Measurements from ENCODE around the gene PLXNA4.

Gene PLXNA4

DNA sequence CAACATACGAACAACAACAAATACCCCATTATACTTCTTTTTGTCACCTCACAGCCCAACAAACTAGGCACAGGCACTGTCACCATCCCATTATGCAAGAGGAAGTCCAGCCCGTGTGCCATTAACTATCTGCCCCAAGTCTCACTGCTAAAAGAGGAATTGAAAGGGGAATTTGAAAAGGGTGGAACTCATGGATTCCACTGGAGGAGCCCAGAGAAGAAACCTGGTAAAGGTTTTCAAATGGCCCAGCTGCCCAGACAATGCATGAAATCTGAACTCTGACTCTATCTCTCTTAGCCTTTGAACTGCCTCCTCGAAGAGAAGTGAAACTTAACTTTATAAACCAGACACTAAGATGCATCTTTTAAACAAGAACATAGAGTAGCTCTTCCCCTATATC lies 130.0 kb downstream of the PLXNA4 start:
- TF ChIP-seq, protein P1, sequence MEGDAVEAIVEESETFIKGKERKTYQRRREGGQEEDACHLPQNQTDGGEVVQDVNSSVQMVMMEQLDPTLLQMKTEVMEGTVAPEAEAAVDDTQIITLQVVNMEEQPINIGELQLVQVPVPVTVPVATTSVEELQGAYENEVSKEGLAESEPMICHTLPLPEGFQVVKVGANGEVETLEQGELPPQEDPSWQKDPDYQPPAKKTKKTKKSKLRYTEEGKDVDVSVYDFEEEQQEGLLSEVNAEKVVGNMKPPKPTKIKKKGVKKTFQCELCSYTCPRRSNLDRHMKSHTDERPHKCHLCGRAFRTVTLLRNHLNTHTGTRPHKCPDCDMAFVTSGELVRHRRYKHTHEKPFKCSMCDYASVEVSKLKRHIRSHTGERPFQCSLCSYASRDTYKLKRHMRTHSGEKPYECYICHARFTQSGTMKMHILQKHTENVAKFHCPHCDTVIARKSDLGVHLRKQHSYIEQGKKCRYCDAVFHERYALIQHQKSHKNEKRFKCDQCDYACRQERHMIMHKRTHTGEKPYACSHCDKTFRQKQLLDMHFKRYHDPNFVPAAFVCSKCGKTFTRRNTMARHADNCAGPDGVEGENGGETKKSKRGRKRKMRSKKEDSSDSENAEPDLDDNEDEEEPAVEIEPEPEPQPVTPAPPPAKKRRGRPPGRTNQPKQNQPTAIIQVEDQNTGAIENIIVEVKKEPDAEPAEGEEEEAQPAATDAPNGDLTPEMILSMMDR (IDR thresholded peaks at IDR 0.05) = no peak

DNA sequence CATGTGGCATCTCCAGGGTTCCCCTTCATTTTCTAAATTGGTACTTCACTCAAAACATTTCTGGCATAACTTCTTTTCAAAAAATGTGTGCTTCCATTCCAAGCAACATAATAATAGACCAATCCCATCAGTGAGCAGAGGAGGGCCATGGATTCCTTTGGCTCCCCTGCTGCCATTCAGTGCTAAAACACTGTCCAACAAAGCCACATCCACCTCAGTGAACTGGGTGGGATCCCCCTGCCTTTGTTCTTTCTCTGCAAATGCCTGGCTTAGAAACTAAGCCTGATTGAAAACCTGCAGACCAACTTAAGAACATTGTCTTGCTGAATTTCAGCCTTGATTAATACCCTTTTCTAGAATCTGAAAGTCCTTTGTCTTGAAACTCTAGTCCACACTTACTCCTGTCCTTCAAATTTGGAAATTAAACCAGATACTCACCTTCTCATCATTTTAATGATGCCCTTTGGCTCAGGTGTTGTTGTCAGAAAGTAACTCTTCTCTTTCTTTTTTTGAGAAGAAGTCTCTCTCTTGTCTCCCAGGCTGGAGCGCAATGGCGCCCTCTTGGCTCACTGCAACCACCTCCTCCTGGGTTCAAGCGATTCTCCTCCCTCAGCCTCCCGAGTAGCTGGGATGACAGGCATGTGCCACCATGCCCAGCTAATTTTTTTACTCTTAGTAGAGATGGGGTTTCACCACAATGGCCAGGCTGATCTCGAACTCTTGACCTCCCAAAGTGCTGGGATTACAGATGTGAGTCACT lies 132.3 kb downstream of the PLXNA4 start:
- TF ChIP-seq, protein P1 (IDR thresholded peaks at IDR 0.05) = no peak

DNA sequence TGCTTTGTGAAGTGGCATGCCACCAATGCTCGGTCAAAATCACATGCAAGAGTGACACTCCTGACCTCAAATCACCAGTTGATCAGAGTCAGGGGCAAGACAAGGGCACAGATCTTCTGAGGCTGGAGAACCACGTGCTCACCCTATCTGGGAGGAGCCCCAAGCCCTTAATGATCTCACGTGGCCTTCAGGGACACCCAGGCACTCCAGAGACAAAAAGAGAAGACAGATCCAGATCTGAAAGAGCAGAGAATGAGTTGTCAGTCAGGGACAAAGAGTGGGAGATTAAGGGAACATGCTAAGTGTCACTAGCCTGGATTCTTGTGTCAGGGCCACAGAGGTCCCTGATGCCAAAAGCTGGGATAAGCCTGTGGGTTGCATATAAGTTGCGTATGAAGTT lies 134.3 kb downstream of the PLXNA4 start:
- TF ChIP-seq, protein P1 (IDR thresholded peaks at IDR 0.05) = no peak

DNA sequence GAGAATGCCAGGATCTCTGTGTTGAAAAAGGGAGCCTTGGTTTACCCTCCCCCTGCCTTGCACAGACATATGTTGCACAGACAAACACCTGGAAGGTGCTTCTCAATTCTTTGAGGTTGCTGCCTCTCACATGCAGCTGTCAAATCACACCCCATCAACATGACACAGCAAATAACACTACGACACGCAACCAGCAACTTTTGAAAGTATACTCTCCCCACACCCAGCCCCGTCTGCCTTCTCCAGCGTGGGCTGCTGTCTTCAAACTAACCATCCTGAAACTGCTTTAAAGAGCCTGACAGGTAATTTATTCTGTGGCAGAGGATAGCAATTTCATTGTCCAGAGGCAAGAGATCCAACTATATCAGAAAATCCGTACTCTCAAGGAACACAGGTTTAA lies 136.1 kb downstream of the PLXNA4 start:
- TF ChIP-seq, protein P1 (IDR thresholded peaks at IDR 0.05) = no peak

DNA sequence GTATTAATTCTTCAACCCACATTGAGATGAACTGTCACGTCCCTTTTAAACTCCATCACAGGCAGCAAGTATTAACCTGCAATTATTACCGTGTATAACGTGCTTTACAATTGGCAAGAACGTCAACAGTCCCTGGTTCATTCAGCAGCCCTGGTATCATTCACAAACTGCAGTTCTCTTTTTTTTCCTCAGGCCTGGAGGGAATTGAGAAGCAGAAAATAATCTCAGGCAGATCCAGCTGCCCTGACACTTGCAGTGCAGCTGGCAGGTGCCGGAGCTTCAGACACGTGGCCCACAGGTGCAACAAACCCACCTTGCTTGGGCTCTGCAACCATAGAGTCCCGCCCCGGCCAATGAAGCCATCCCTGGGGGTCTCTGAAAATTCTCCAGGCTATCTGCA lies 137.3 kb downstream of the PLXNA4 start:
- TF ChIP-seq, protein P1 (IDR thresholded peaks at IDR 0.05) = no peak

DNA sequence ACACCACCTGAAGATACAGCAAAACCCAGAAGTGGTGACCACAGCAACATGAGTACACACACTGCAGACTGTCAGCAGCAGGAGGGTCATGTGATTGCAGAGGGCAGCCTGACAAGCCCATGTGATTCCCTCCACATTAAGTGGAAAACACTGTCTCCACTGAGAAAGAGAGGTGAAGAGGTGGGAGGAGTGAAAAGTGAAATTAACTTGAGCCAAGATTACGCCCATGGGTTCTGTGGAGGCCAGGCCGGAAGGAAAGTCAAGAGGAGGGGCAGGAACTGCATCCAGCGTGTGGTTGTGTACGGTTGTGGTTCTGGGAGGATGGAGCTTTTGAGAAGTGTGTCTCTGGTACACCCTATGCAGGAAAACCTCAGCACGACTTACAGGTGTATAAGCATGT lies 138.5 kb downstream of the PLXNA4 start:
- TF ChIP-seq, protein P1 (IDR thresholded peaks at IDR 0.05) = no peak

DNA sequence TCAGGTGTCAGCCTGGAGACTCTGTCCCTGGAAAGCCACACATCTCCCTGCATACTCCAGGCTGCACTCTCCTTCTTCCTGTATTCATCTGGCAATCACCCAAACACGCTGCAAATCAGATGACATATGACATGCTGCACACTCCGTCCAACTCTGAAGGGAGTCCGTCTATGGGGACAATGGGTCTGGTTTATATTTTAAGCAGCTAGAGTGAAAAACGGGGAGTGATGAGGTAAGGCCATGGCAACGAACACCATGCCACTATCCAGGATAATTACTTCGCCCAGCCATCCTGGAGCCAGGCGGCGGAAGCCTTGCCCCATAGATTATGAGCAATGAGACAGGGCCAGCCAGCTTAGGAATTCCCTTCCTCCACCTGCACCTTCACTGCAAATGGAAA lies 140.1 kb downstream of the PLXNA4 start:
- TF ChIP-seq, protein P1 (IDR thresholded peaks at IDR 0.05) = no peak

Data from LNCAP (cell line).